PC-9 (cell line): ENCODE data around the gene ADCY3. TPM values are rescaled to one million over a fixed set of nuclear protein-coding genes. Genes with fewer than 3 reads are reported as not detected.

ENCODE experiments used
- BruUV-seq: library from RNA; stranded (reverse); fragments of 400-500 nt; replicated peaks from 2 replicates; lab custom pipeline; 2021; lab: Mats Ljungman, UMichigan
- CTCF ChIA-PET: fragments of 300-600 bp; sonication (Branson Sonifier 250); formaldehyde crosslinking; loops from one replicate; lab custom pipeline; 2022; ENCODE audit warnings: antibody characterized with exemption; lab: Charles Lee
- POLR2A ChIA-PET: fragments of 300-600 bp; sonication (Branson Sonifier 250); formaldehyde crosslinking; loops from one replicate; lab custom pipeline; 2022; ENCODE audit warnings: antibody characterized with exemption; ENCODE audit not compliant: unreplicated experiment; lab: Charles Lee
- DNase-seq, 2 experiments: peaks; one replicate each; pipeline versions ENCODE4 v3.0.0 to v3.0.0-alpha.2; 2015 to 2022; ENCODE audit warnings: mixed read lengths in 1 of 2
- H2AFZ ChIP-seq: fragments of 200-600 bp; sonication (generic); 2 replicates; pipeline ENCODE4 v1.8.1; 2017; ENCODE audit warnings: antibody characterized with exemption
- H3F3A ChIP-seq: fragments of 200-600 bp; sonication (generic); 2 replicates; pipeline ENCODE4 v1.8.1; 2017; ENCODE audit warnings: antibody characterized with exemption, mild to moderate bottlenecking, low read depth; ENCODE audit not compliant: insufficient read depth
- H3K27ac ChIP-seq: fragments of 200-600 bp; sonication (generic); 2 replicates; pipeline ENCODE4 v1.6.1; 2016; ENCODE audit warnings: mixed run types
- H3K27me3 ChIP-seq: fragments of 200-600 bp; sonication (generic); 2 replicates; pipeline ENCODE4 v1.6.1; 2016; ENCODE audit warnings: low read depth, mixed run types; ENCODE audit not compliant: insufficient read depth
- H3K36me3 ChIP-seq: fragments of 200-600 bp; sonication (generic); 2 replicates; pipeline ENCODE4 v1.6.1; 2016; ENCODE audit warnings: low read depth, mixed run types
- H3K4me1 ChIP-seq: fragments of 200-600 bp; sonication (generic); replicated peaks from 2 replicates; pipeline ENCODE4 v1.6.1; 2016; ENCODE audit warnings: mixed run types; ENCODE audit not compliant: insufficient read depth
- H3K4me2 ChIP-seq: fragments of 200-600 bp; sonication (generic); 2 replicates; pipeline ENCODE4 v1.6.1; 2017; ENCODE audit warnings: mixed run types
- H3K4me3 ChIP-seq: fragments of 200-600 bp; sonication (generic); 2 replicates; pipeline ENCODE4 v1.6.1; 2016; ENCODE audit warnings: mixed run types
- H3K79me2 ChIP-seq: fragments of 200-600 bp; sonication (generic); 2 replicates; pipeline ENCODE4 v1.6.1; 2017; ENCODE audit warnings: low read depth, mixed run types
- H3K9me2 ChIP-seq: fragments of 200-600 bp; sonication (generic); 2 replicates; pipeline ENCODE4 v1.8.1; 2017; ENCODE audit warnings: mild to moderate bottlenecking; ENCODE audit not compliant: insufficient read depth
- H3K9me3 ChIP-seq: fragments of 200-600 bp; sonication (generic); 2 replicates; pipeline ENCODE4 v1.8.1; 2016; ENCODE audit warnings: low read depth; ENCODE audit not compliant: insufficient read depth
- H4K20me1 ChIP-seq: fragments of 200-600 bp; sonication (generic); 2 replicates; pipeline ENCODE4 v1.8.1; 2017; ENCODE audit not compliant: insufficient read depth
- CTCF ChIP-seq: fragments of 200-600 bp; sonication (generic); conservative IDR thresholded peaks from 2 replicates; pipeline ENCODE4 v1.6.1; 2017; ENCODE audit warnings: mixed run types, antibody characterized with exemption, mild to moderate bottlenecking, moderate library complexity
- EZH2 ChIP-seq: fragments of 200-600 bp; sonication (generic); IDR thresholded peaks from 2 replicates; pipeline ENCODE4 v1.8.0; 2017; ENCODE audit warnings: antibody characterized with exemption, low read depth
- intact Hi-C: fragments of 100-400 bp; cut with micrococcal nuclease; formaldehyde crosslinking; loops from one replicate; pipeline ENCODE4 v1.10.0; 2022; ENCODE audit not compliant: unreplicated experiment
- total RNA-seq: library from RNA; stranded (reverse); gene quantifications from 2 replicates; pipeline ENCODE4 v1.2.3, GENCODE V29; 2021

ADCY3 gene
- total RNA-seq, 1 experiment from 2014 or later: 46.3 TPM

- H3K27ac ChIP-seq: no peak overlapping the region
- no peaks in the 10 kb centered on the region for H3K9me2 ChIP-seq
- POLR2A ChIA-PET: no interaction called here
- H3K4me3 ChIP-seq: no peak overlapping the region
- H3K27me3 ChIP-seq: no peaks in the 10 kb centered on the region
- H3K4me2 ChIP-seq: no peak overlapping the region
- H3K4me1 ChIP-seq: no peaks in the 10 kb centered on the region
- no peak for TF ChIP-seq CTCF
- TF ChIP-seq EZH2: no peak
- no peaks in the 10 kb centered on the region for H3K36me3 ChIP-seq
- no peaks in the 10 kb centered on the region for H4K20me1 ChIP-seq
- no peaks in the 10 kb centered on the region for H3K9me3 ChIP-seq
- H3K79me2 ChIP-seq: no peaks in the 10 kb centered on the region
- H3F3A ChIP-seq: no peaks in the 10 kb centered on the region
- CTCF ChIA-PET: no interaction called here
- no peak overlapping the region for H2AFZ ChIP-seq
- intact Hi-C loops: no loop called here
- no TSS peak for BruUV-seq
- no peak for DNase-seq
Measured at GRCh38 chr2:24856791-24857211, 63.2 kb downstream of the ADCY3 start.

- no peak overlapping the region for H2AFZ ChIP-seq
- ChIA-PET CTCF (no interaction called here), POLR2A (no interaction called here)
- H3K4me3 ChIP-seq: no peak overlapping the region
- H3K27ac ChIP-seq: no peak overlapping the region
- H4K20me1 ChIP-seq: no peaks in the 10 kb centered on the region
- H3K36me3 ChIP-seq: no peaks in the 10 kb centered on the region
- no peaks in the 10 kb centered on the region for H3K79me2 ChIP-seq
- BruUV-seq: no TSS peak
- no peaks in the 10 kb centered on the region for H3K4me1 ChIP-seq
- DNase-seq: no peak
- H3K9me2 ChIP-seq: no peaks in the 10 kb centered on the region
- no peaks in the 10 kb centered on the region for H3K27me3 ChIP-seq
- TF ChIP-seq CTCF: no peak
- no peak for TF ChIP-seq EZH2
- no peak overlapping the region for H3K4me2 ChIP-seq
- no peaks in the 10 kb centered on the region for H3F3A ChIP-seq
- intact Hi-C loops: no loop called here
- no peaks in the 10 kb centered on the region for H3K9me3 ChIP-seq
Measured at GRCh38 chr2:24855726-24856125, 64.3 kb downstream of the ADCY3 start.

- Histone ChIP-seq H3K79me2 (no peaks in the 10 kb centered on the region), H3K27me3 (no peaks in the 10 kb centered on the region), H3K36me3 (no peaks in the 10 kb centered on the region), H3K4me3 (no peak overlapping the region), H3K4me1 (no peaks in the 10 kb centered on the region), H2AFZ (no peak overlapping the region), H3K9me2 (no peaks in the 10 kb centered on the region), H3K9me3 (no peaks in the 10 kb centered on the region), H3F3A (no peaks in the 10 kb centered on the region), H3K4me2 (no peak overlapping the region), H4K20me1 (no peaks in the 10 kb centered on the region), H3K27ac (no peak overlapping the region)
- no TSS peak for BruUV-seq
- DNase-seq: no peak
- CTCF ChIA-PET: no interaction called here
- POLR2A ChIA-PET: no interaction called here
- TF ChIP-seq CTCF (no peak), EZH2 (no peak)
- intact Hi-C loops: no loop called here
Measured at GRCh38 chr2:24855022-24855622, 64.9 kb downstream of the ADCY3 start.
